ENCODE measurements around the gene FHAD1.
"Not testable (repeated sequence)": the region's sequence is repeated elsewhere in the genome, so short reads cannot be mapped to it uniquely, and the experiment has no call there.

The FHAD1 gene

GRCh38 chr1:15426492-15427279 is 179.7 kb downstream of the FHAD1 start:
- no peaks in the 10 kb centered on the region for H3K9me2 ChIP-seq (ENCODE audit: low read depth, low read length)
- no peak overlapping the region for H2AFZ ChIP-seq (ENCODE audit: low read length)
- no peaks in the 10 kb centered on the region for H3K36me3 ChIP-seq (ENCODE audit: insufficient read depth, low read length)
- no peaks in the 10 kb centered on the region for H4K20me1 ChIP-seq (ENCODE audit: insufficient read depth, low read length)
- H3K79me2 ChIP-seq (ENCODE audit: insufficient read depth, low read length): no peaks in the 10 kb centered on the region
- H3K4me2 ChIP-seq (ENCODE audit: low read length): no peak overlapping the region
- H3K27ac ChIP-seq (ENCODE audit: low read depth, low read length, poor library complexity, severe bottlenecking): no peak overlapping the region
- H3K4me3 ChIP-seq (ENCODE audit: low read depth, low read length, poor library complexity, severe bottlenecking): no peak overlapping the region
- H3K4me1 ChIP-seq (ENCODE audit: insufficient read depth, low read length, severe bottlenecking): no peaks in the 10 kb centered on the region
- no peak overlapping the region for H3K9ac ChIP-seq (ENCODE audit: low read length)
- no peaks in the 10 kb centered on the region for H3F3A ChIP-seq (ENCODE audit: insufficient read depth, low read length)
- TF ChIP-seq EZH2 (IDR thresholded peaks at IDR 0.05; ENCODE audit: borderline replicate concordance, low read length) (no peak), CTCF (IDR thresholded peaks at IDR 0.05; ENCODE audit: low read length) (no peak)
- no peaks in the 10 kb centered on the region for H3K9me3 ChIP-seq (ENCODE audit: low read length)
- no peaks in the 10 kb centered on the region for H3K27me3 ChIP-seq (ENCODE audit: insufficient read depth, low read length)

- H3K4me1 ChIP-seq (ENCODE audit: insufficient read depth, low read length, severe bottlenecking): no peaks in the 10 kb centered on the region
- H3K27ac ChIP-seq (ENCODE audit: low read depth, low read length, poor library complexity, severe bottlenecking): no peak overlapping the region
- no peaks in the 10 kb centered on the region for H3K9me3 ChIP-seq (ENCODE audit: low read length)
- no peaks in the 10 kb centered on the region for H3K27me3 ChIP-seq (ENCODE audit: insufficient read depth, low read length)
- no peak overlapping the region for H3K4me3 ChIP-seq (ENCODE audit: low read depth, low read length, poor library complexity, severe bottlenecking)
- H3K9me2 ChIP-seq (ENCODE audit: low read depth, low read length): no peaks in the 10 kb centered on the region
- H3K36me3 ChIP-seq (ENCODE audit: insufficient read depth, low read length): no peaks in the 10 kb centered on the region
- no peak overlapping the region for H2AFZ ChIP-seq (ENCODE audit: low read length)
- H3K79me2 ChIP-seq (ENCODE audit: insufficient read depth, low read length): no peaks in the 10 kb centered on the region
- H3K4me2 ChIP-seq (ENCODE audit: low read length): no peak overlapping the region
- H3F3A ChIP-seq (ENCODE audit: insufficient read depth, low read length): no peaks in the 10 kb centered on the region
- H3K9ac ChIP-seq (ENCODE audit: low read length): no peak overlapping the region
- no peaks in the 10 kb centered on the region for H4K20me1 ChIP-seq (ENCODE audit: insufficient read depth, low read length)
- TF ChIP-seq CTCF (IDR thresholded peaks at IDR 0.05; ENCODE audit: low read length) (no peak), EZH2 (IDR thresholded peaks at IDR 0.05; ENCODE audit: borderline replicate concordance, low read length) (no peak)
Measured at GRCh38 chr1:15427280-15427666, 180.2 kb downstream of the FHAD1 start.

- not testable (repeated sequence) for H3K36me3 ChIP-seq (ENCODE audit: insufficient read depth, low read length); H4K20me1 ChIP-seq (ENCODE audit: insufficient read depth, low read length); H3K4me2 ChIP-seq (ENCODE audit: low read length)
Measured at GRCh38 chr1:15428252-15428651, 181.2 kb downstream of the FHAD1 start.

More at GRCh38 chr1:15428252-15428651, 181.2 kb downstream of the FHAD1 start:
- H3K4me1 ChIP-seq (ENCODE audit: insufficient read depth, low read length, severe bottlenecking); H3K9me2 ChIP-seq (ENCODE audit: low read depth, low read length); H3K79me2 ChIP-seq (ENCODE audit: insufficient read depth, low read length); H3K27me3 ChIP-seq (ENCODE audit: insufficient read depth, low read length); H3K4me3 ChIP-seq (ENCODE audit: low read depth, low read length, poor library complexity, severe bottlenecking); H3K27ac ChIP-seq (ENCODE audit: low read depth, low read length, poor library complexity, severe bottlenecking); H3F3A ChIP-seq (ENCODE audit: insufficient read depth, low read length); H3K9ac ChIP-seq (ENCODE audit: low read length); H3K9me3 ChIP-seq (ENCODE audit: low read length); H2AFZ ChIP-seq (ENCODE audit: low read length): not testable (repeated sequence)

Measured in OCI-LY1 (cell line).